ENCODE measurements around the gene ANG.

The ANG gene

DNA sequence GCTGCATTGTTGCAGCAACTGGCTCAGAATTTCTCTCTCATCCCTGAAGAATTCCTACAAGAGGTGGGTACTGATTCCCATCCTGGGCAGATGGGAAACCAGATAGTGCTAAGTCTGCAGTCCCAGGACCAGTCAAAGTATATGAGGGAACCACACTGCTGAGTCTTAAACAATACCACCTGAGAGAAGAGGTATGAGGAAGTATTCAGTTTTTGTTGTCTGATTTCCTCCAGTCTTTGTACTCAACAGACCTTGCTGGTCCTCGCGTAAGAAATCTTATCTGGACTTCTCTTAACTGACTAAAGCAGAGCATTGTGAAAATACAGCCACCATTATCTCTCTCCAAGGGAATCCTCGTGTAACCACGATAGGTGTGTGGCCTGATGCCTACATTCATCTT lies 53.6 kb downstream of the ANG start:
- H4K20me1 ChIP-seq (ENCODE audit: insufficient read depth, low read length) = no peaks in the 10 kb centered on the region
- no peaks in the 10 kb centered on the region for H3F3A ChIP-seq (ENCODE audit: insufficient read depth, low read length)
- H3K27ac ChIP-seq (ENCODE audit: low read depth, low read length, poor library complexity, severe bottlenecking) = no peak overlapping the region
- no peaks in the 10 kb centered on the region for H3K9me2 ChIP-seq (ENCODE audit: low read depth, low read length)
- no peaks in the 10 kb centered on the region for H3K9me3 ChIP-seq (ENCODE audit: low read length)
- no peak overlapping the region for H2AFZ ChIP-seq (ENCODE audit: low read length)
- H3K9ac ChIP-seq (ENCODE audit: low read length) = no peak overlapping the region
- H3K27me3 ChIP-seq (ENCODE audit: insufficient read depth, low read length) = no peaks in the 10 kb centered on the region
- TF ChIP-seq EZH2 (IDR thresholded peaks at IDR 0.05; ENCODE audit: borderline replicate concordance, low read length) = no peak
- TF ChIP-seq, protein P1, sequence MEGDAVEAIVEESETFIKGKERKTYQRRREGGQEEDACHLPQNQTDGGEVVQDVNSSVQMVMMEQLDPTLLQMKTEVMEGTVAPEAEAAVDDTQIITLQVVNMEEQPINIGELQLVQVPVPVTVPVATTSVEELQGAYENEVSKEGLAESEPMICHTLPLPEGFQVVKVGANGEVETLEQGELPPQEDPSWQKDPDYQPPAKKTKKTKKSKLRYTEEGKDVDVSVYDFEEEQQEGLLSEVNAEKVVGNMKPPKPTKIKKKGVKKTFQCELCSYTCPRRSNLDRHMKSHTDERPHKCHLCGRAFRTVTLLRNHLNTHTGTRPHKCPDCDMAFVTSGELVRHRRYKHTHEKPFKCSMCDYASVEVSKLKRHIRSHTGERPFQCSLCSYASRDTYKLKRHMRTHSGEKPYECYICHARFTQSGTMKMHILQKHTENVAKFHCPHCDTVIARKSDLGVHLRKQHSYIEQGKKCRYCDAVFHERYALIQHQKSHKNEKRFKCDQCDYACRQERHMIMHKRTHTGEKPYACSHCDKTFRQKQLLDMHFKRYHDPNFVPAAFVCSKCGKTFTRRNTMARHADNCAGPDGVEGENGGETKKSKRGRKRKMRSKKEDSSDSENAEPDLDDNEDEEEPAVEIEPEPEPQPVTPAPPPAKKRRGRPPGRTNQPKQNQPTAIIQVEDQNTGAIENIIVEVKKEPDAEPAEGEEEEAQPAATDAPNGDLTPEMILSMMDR (IDR thresholded peaks at IDR 0.05; ENCODE audit: low read length) = no peak
- H3K79me2 ChIP-seq (ENCODE audit: insufficient read depth, low read length) = no peaks in the 10 kb centered on the region
- H3K4me2 ChIP-seq (ENCODE audit: low read length) = no peak overlapping the region
- no peaks in the 10 kb centered on the region for H3K36me3 ChIP-seq (ENCODE audit: insufficient read depth, low read length)
- no peak overlapping the region for H3K4me3 ChIP-seq (ENCODE audit: low read depth, low read length, poor library complexity, severe bottlenecking)
- no peaks in the 10 kb centered on the region for H3K4me1 ChIP-seq (ENCODE audit: insufficient read depth, low read length, severe bottlenecking)

- no peak overlapping the region for H3K27ac ChIP-seq (ENCODE audit: low read depth, low read length, poor library complexity, severe bottlenecking)
- no peaks in the 10 kb centered on the region for H3K9me3 ChIP-seq (ENCODE audit: low read length)
- no peak for TF ChIP-seq EZH2 (IDR thresholded peaks at IDR 0.05; ENCODE audit: borderline replicate concordance, low read length)
- TF ChIP-seq, protein P1 (IDR thresholded peaks at IDR 0.05; ENCODE audit: low read length) = no peak
- H3K79me2 ChIP-seq (ENCODE audit: insufficient read depth, low read length) = no peaks in the 10 kb centered on the region
- H3K36me3 ChIP-seq (ENCODE audit: insufficient read depth, low read length) = no peaks in the 10 kb centered on the region
- no peaks in the 10 kb centered on the region for H3K9me2 ChIP-seq (ENCODE audit: low read depth, low read length)
- H3K9ac ChIP-seq (ENCODE audit: low read length) = no peak overlapping the region
- H3K4me3 ChIP-seq (ENCODE audit: low read depth, low read length, poor library complexity, severe bottlenecking) = no peak overlapping the region
- no peak overlapping the region for H3K4me2 ChIP-seq (ENCODE audit: low read length)
- no peaks in the 10 kb centered on the region for H4K20me1 ChIP-seq (ENCODE audit: insufficient read depth, low read length)
- H3K4me1 ChIP-seq (ENCODE audit: insufficient read depth, low read length, severe bottlenecking) = no peaks in the 10 kb centered on the region
- H3K27me3 ChIP-seq (ENCODE audit: insufficient read depth, low read length) = no peaks in the 10 kb centered on the region
- H2AFZ ChIP-seq (ENCODE audit: low read length) = no peak overlapping the region
- no peaks in the 10 kb centered on the region for H3F3A ChIP-seq (ENCODE audit: insufficient read depth, low read length)
These were observed 55.0 kb downstream of the ANG start for GRCh38 chr14:20743556-20743955.
